GM12878 (cell line): ENCODE data around the gene CD82. TPM values are rescaled to one million over a fixed set of nuclear protein-coding genes. Genes with fewer than 3 reads are reported as not detected.

Experiments
- ATAC-seq: fragments of 200-7000 bp; cut with Tn5 transposase; 3 replicates; pipeline ENCODE4 v1.9.1; 2020; ENCODE audit warnings: mild to moderate bottlenecking, moderate library complexity
- BruUV-seq: library from RNA; stranded (reverse); fragments of 400-500 nt; replicated peaks from 2 replicates; lab custom pipeline; 2021; lab: Mats Ljungman, UMichigan
- CTCF ChIA-PET: fragments of 300-600 bp; sonication (Branson Sonifier 250); formaldehyde crosslinking; extraction: SDS; loops from one replicate; lab custom pipeline; 2021; ENCODE audit warnings: inconsistent platforms; lab: Yijun Ruan, JAX
- POLR2A ChIA-PET: fragments of 350-600 bp; formaldehyde crosslinking; extraction: SDS; loops from one replicate; lab custom pipeline; 2021; ENCODE audit warnings: inconsistent platforms; lab: Charles Lee
- RAD21 ChIA-PET: fragments of 300-600 bp; sonication (Branson Sonifier 250); formaldehyde crosslinking; loops from one replicate; lab custom pipeline; 2023; ENCODE audit warnings: antibody characterized with exemption; ENCODE audit not compliant: unreplicated experiment; lab: Charles Lee
- SMC1A ChIA-PET: fragments of 300-600 bp; sonication (Branson Sonifier 250); formaldehyde crosslinking; loops from one replicate; lab custom pipeline; 2023; ENCODE audit not compliant: unreplicated experiment, uncharacterized antibody; lab: Charles Lee
- DNase-seq: peaks from one replicate; pipeline ENCODE4 v3.0.0-alpha.2; 2011; ENCODE audit warnings: low read depth, low spot score
- FAIRE-seq: peaks from 3 replicates; lab custom pipeline; 2011; peaks lifted over from hg19 to GRCh38; lab: Jason Lieb, UNC
- H2AFZ ChIP-seq: 2 replicates; pipeline ENCODE4 v1.6.0; 2011; ENCODE audit warnings: low read depth, low read length, control low read depth; ENCODE audit not compliant: control insufficient read depth
- H3K27ac ChIP-seq: 2 replicates; pipeline ENCODE4 v1.5.1; 2011; ENCODE audit warnings: control low read depth; ENCODE audit not compliant: control insufficient read depth, insufficient read depth
- H3K27me3 ChIP-seq, 2 experiments: replicated peaks in 1 of 2; 2 replicates each; pipeline versions ENCODE4 v1.6.0 to v1.6.1; 2011; ENCODE audit warnings: low read length in 1 of 2; ENCODE audit not compliant: control insufficient read depth in 2 of 2, insufficient read depth in 2 of 2
- H3K36me3 ChIP-seq, 2 experiments: 2 replicates each; pipeline ENCODE4 v1.5.1; 2011; ENCODE audit warnings: low read length in 1 of 2; ENCODE audit not compliant: control insufficient read depth in 2 of 2, insufficient read depth in 2 of 2
- H3K4me1 ChIP-seq: 2 replicates; pipeline ENCODE4 v1.6.1; 2011; ENCODE audit warnings: mild to moderate bottlenecking, low read length, moderate library complexity, mixed read lengths; ENCODE audit not compliant: control insufficient read depth, insufficient read depth
- H3K4me2 ChIP-seq: 2 replicates; pipeline ENCODE4 v1.6.0; 2011; ENCODE audit warnings: control low read depth; ENCODE audit not compliant: control insufficient read depth, insufficient read depth
- H3K4me3 ChIP-seq: fragments of 200-600 bp; sonication (generic); 2 replicates; pipeline ENCODE4 v1.5.1; 2016
- H3K79me2 ChIP-seq: 2 replicates; pipeline ENCODE4 v1.6.0; 2011; ENCODE audit warnings: low read length; ENCODE audit not compliant: control insufficient read depth, insufficient read depth
- H3K9ac ChIP-seq: 2 replicates; pipeline ENCODE4 v1.8.0; 2011; ENCODE audit warnings: low read length, control low read depth, mixed read lengths; ENCODE audit not compliant: control insufficient read depth, insufficient read depth
- H3K9me3 ChIP-seq: replicated peaks from 3 replicates; pipeline ENCODE4 v1.5.1; 2011; ENCODE audit warnings: mild to moderate bottlenecking, low read length; ENCODE audit not compliant: control insufficient read depth, insufficient read depth
- H4K20me1 ChIP-seq: 2 replicates; pipeline ENCODE4 v1.6.0; 2011; ENCODE audit not compliant: control insufficient read depth, insufficient read depth
- IKZF1 ChIP-seq: fragments of 450-650 bp; conservative IDR thresholded peaks from 2 replicates; pipeline ENCODE4 v1.6.1; 2017; ENCODE audit warnings: antibody characterized with exemption, mild to moderate bottlenecking
- IKZF2 ChIP-seq, 2 experiments: fragments of 450-650 bp; IDR thresholded peaks; 2 replicates each; pipeline ENCODE4 v1.6.1; 2017; ENCODE audit warnings: mild to moderate bottlenecking in 2 of 2, moderate library complexity in 2 of 2
- KDM1A ChIP-seq: fragments of 200-600 bp; sonication (generic); IDR thresholded peaks from 2 replicates; pipeline ENCODE4 v1.6.1; 2016; ENCODE audit warnings: borderline replicate concordance
- POLR2AphosphoS2 ChIP-seq: IDR thresholded peaks from 2 replicates; pipeline ENCODE4 v1.6.1; 2011; ENCODE audit warnings: low read depth, mild to moderate bottlenecking, low read length, improper control_type of control experiment, moderate library complexity
- POLR2AphosphoS5 ChIP-seq: IDR thresholded peaks from 2 replicates; pipeline ENCODE4 v1.6.1; 2011; ENCODE audit warnings: mild to moderate bottlenecking, low read length, inconsistent platforms
- RAD21 ChIP-seq: IDR thresholded peaks from 2 replicates; pipeline ENCODE4 v1.6.1; 2011; ENCODE audit warnings: mild to moderate bottlenecking, low read depth, low read length, moderate library complexity; ENCODE audit not compliant: insufficient read depth
- RUNX3 ChIP-seq: IDR thresholded peaks from 2 replicates; pipeline ENCODE4 v1.6.1; 2012; ENCODE audit warnings: low read length, inconsistent platforms
- SMC3 ChIP-seq: IDR thresholded peaks from 2 replicates; pipeline ENCODE4 v1.6.1; 2011; ENCODE audit warnings: low read length, improper control_type of control experiment, borderline replicate concordance
- TARDBP ChIP-seq: IDR thresholded peaks from 2 replicates; pipeline ENCODE4 v1.6.1; 2016; ENCODE audit warnings: borderline replicate concordance
- YY1 ChIP-seq: IDR thresholded peaks from 2 replicates; pipeline ENCODE4 v1.6.1; 2011; ENCODE audit warnings: low read depth, mild to moderate bottlenecking, low read length
- WGBS: methylation state at CpG from one replicate; pipeline ENCODE4 v1.1.6; 2016; ENCODE audit warnings: low lambda C conversion rate; ENCODE audit not compliant: insufficient replicate concordance, insufficient coverage; ENCODE audit errors: missing lambda C conversion rate; 5-methylcytosine and 5-hydroxymethylcytosine counted together
- in situ Hi-C: fragments of 300-500 bp; cut with MboI; formaldehyde crosslinking; loops from 9 replicates; pipeline ENCODE4 v1.14.3; 2018; ENCODE audit warnings: mixed read lengths
- intact Hi-C: fragments of 100-400 bp; cut with micrococcal nuclease; formaldehyde crosslinking; loops from one replicate; pipeline ENCODE4 v1.14.2; 2022; ENCODE audit not compliant: unreplicated experiment
- polyA plus RNA-seq, 11 experiments: library from polyadenylated mRNA; depleted of rRNA in 4 of 11; unstranded in 6 of 11; stranded (reverse) in 5 of 11; fragments of >200 nt; fragmentation: Nextera tagmentation in 4 of 11; fragmentation: Illumina TruSeq in 1 of 11; extraction: Ambion mirVana in 4 of 11; extraction: Trizol in 1 of 11; gene quantifications; 1 replicate in 1 of 11; 2 replicates in 10 of 11; pipeline versions ENCODE4 v1.2.1 to v1.2.3, GENCODE V29; 2011 to 2016; ENCODE audit warnings: inconsistent platforms in 2 of 11, missing spikeins in 2 of 11, low read depth in 1 of 11
- total RNA-seq, 4 experiments: library from RNA; depleted of rRNA in 3 of 4; stranded (reverse); fragments of >200 nt in 3 of 4; fragmentation: Illumina TruSeq in 1 of 4; extraction: Trizol in 1 of 4; gene quantifications; 2 replicates each; pipeline versions ENCODE4 v1.2.1 to v1.2.3, GENCODE V29; 2013 to 2021
- TF ChIP-seq, protein P1 (sequence below): fragments of 450-650 bp; formaldehyde crosslinking; IDR thresholded peaks from 2 replicates; pipeline ENCODE4 v1.5.0; 2022; ENCODE audit warnings: mild to moderate bottlenecking, missing genetic modification characterization
- TF ChIP-seq, protein P2 (sequence below): fragments of 450-650 bp; IDR thresholded peaks from 2 replicates; pipeline ENCODE4 v1.6.1; 2017; ENCODE audit warnings: mild to moderate bottlenecking
- TF ChIP-seq, protein P3 (sequence below), 3 experiments: IDR thresholded peaks in 2 of 3; conservative IDR thresholded peaks in 1 of 3; 2 replicates each; pipeline ENCODE4 v1.5.1; 2011; ENCODE audit warnings: low read depth in 3 of 3, low read length in 3 of 3, mild to moderate bottlenecking in 3 of 3, control low read depth in 2 of 3, moderate library complexity in 2 of 3, inconsistent platforms in 1 of 3, mixed read lengths in 1 of 3; ENCODE audit not compliant: control insufficient read depth in 2 of 3, insufficient read depth in 1 of 3; ENCODE audit errors: extremely low read depth in 1 of 3

The CD82 gene
- total and polyA plus RNA-seq, 10 of the 15 experiments (the other 5 are each of a cell fraction or from before 2014, with no cell fraction given) = 5.2 to 180 (median 84.7) TPM

DNA sequence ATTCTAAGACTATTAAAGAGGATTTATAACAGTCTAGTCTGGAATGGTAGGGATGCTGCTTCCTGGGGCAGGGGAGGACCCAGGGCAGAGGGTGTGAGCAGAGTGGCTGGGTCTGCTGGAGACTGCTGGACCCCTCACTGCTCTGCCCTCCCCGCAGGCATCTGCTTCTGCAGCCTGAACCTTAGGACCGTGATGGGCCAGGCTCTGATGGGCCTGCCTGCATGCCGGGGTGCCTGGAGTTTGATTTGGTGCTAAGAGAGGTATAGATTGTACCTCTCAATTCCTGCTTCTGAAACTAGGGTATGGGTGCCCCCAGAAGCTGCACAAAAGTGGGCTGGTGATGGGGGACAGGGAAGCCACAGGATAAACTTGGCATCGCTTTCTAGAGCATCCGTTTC lies 54.9 kb downstream of the CD82 start (continued):
- TF ChIP-seq, protein P1, sequence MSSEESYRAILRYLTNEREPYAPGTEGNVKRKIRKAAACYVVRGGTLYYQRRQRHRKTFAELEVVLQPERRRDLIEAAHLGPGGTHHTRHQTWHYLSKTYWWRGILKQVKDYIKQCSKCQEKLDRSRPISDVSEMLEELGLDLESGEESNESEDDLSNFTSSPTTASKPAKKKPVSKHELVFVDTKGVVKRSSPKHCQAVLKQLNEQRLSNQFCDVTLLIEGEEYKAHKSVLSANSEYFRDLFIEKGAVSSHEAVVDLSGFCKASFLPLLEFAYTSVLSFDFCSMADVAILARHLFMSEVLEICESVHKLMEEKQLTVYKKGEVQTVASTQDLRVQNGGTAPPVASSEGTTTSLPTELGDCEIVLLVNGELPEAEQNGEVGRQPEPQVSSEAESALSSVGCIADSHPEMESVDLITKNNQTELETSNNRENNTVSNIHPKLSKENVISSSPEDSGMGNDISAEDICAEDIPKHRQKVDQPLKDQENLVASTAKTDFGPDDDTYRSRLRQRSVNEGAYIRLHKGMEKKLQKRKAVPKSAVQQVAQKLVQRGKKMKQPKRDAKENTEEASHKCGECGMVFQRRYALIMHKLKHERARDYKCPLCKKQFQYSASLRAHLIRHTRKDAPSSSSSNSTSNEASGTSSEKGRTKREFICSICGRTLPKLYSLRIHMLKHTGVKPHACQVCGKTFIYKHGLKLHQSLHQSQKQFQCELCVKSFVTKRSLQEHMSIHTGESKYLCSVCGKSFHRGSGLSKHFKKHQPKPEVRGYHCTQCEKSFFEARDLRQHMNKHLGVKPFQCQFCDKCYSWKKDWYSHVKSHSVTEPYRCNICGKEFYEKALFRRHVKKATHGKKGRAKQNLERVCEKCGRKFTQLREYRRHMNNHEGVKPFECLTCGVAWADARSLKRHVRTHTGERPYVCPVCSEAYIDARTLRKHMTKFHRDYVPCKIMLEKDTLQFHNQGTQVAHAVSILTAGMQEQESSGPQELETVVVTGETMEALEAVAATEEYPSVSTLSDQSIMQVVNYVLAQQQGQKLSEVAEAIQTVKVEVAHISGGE (CRISPR knock-in tag) = no peak
- TF ChIP-seq POLR2AphosphoS2 = no peak

DNA sequence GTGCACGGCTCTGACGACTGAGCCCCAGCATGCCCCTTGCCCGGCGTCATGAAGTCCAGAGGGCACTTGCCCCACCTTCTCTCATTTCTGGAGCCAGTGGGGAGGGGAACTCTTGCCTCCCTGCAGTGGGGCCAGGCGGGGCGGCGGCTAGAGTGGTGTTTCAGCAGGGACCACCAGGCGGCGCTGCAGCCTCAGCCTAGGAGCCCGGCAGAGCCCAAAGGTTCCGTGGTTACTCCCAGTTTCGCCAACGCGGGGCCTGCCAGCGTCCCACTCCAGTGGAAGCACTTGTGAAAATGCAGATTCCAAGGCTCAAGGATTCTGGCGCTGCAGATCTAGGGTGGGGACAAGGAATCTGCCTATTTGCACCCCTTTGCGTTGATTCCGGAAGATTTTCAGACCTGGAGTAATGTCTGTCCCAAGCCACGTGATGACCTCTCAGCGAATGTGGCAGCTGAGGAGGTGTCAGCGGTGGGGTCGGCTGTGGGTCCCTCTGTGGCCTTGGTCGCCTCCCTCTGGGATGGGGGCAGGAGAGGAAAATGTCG lies 55.7 kb downstream of the CD82 start:
- ChIA-PET RAD21 (interaction anchor here (1.0 to 6.6 kb wide), 4 partner anchors 9 to 155 kb away, joined by 3 to 190 read pairs (median 4); no protein-coding TSS in a partner anchor), CTCF (interaction anchor here (0.5 to 5.6 kb wide), 11 partner anchors 10 to 290 kb away, joined by 3 to 60 read pairs (median 7); no protein-coding TSS in a partner anchor), POLR2A (interaction anchor here (0.7 to 1.2 kb wide), 2 partner anchors 23 to 52 kb away, joined by 3 to 4 read pairs; no protein-coding TSS in a partner anchor), SMC1A (interaction anchor here (0.8 to 2.7 kb wide), 6 partner anchors 10 to 66 kb away, joined by 3 to 13 read pairs (median 4); partner anchors contain the start of gene CD82)
- in situ Hi-C loops (loop anchor here (10.0 kb wide), 1 partner anchor 336 kb away; no protein-coding TSS in a partner anchor), intact Hi-C loops (loop anchor here (1.0 to 10.0 kb wide), 5 partner anchors 156 to 526 kb away; partner anchors contain the start of gene EXT2)
- FAIRE-seq (no peak), DNase-seq (no peak), ATAC-seq (peak; percentile 66)
- 70% methylated on average over 24 of the region's 24 CpGs for WGBS
- Histone ChIP-seq H3K79me2 (no peaks in the 10 kb centered on the region), H4K20me1 (no peaks in the 10 kb centered on the region), H3K27me3 (no peaks in the 10 kb centered on the region), H3K9ac (no peak overlapping the region), H2AFZ (no peak overlapping the region), H3K4me1 (no peaks in the 10 kb centered on the region), H3K4me2 (no peak overlapping the region), H3K27ac (no peak overlapping the region), H3K4me3 (no peak overlapping the region), H3K36me3 (peaks cover 10 to 23% of the 10 kb centered on the region in 2 experiments), H3K9me3 (no peaks in the 10 kb centered on the region; the same call in 2 of the 3 replicates)
- no TSS peak for BruUV-seq
- TF ChIP-seq IKZF2 (IDR thresholded peaks at IDR 0.05) = 0 out of 4 replicates have a peak, but pooled peaks of 1 of the 2 experiments have one; percentile 42
- TF ChIP-seq RUNX3 = peak; percentile 52
- peak; percentile 71 for TF ChIP-seq RAD21
- peak; percentile 62 for TF ChIP-seq IKZF1
- peak; percentile 69 for TF ChIP-seq SMC3
- TF ChIP-seq, protein P2, sequence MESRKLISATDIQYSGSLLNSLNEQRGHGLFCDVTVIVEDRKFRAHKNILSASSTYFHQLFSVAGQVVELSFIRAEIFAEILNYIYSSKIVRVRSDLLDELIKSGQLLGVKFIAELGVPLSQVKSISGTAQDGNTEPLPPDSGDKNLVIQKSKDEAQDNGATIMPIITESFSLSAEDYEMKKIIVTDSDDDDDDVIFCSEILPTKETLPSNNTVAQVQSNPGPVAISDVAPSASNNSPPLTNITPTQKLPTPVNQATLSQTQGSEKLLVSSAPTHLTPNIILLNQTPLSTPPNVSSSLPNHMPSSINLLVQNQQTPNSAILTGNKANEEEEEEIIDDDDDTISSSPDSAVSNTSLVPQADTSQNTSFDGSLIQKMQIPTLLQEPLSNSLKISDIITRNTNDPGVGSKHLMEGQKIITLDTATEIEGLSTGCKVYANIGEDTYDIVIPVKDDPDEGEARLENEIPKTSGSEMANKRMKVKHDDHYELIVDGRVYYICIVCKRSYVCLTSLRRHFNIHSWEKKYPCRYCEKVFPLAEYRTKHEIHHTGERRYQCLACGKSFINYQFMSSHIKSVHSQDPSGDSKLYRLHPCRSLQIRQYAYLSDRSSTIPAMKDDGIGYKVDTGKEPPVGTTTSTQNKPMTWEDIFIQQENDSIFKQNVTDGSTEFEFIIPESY = peak; percentile 100
- no peak for TF ChIP-seq KDM1A
- TF ChIP-seq POLR2AphosphoS5 = peak; percentile 59
- TF ChIP-seq, protein P3, sequence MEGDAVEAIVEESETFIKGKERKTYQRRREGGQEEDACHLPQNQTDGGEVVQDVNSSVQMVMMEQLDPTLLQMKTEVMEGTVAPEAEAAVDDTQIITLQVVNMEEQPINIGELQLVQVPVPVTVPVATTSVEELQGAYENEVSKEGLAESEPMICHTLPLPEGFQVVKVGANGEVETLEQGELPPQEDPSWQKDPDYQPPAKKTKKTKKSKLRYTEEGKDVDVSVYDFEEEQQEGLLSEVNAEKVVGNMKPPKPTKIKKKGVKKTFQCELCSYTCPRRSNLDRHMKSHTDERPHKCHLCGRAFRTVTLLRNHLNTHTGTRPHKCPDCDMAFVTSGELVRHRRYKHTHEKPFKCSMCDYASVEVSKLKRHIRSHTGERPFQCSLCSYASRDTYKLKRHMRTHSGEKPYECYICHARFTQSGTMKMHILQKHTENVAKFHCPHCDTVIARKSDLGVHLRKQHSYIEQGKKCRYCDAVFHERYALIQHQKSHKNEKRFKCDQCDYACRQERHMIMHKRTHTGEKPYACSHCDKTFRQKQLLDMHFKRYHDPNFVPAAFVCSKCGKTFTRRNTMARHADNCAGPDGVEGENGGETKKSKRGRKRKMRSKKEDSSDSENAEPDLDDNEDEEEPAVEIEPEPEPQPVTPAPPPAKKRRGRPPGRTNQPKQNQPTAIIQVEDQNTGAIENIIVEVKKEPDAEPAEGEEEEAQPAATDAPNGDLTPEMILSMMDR (IDR thresholded peaks at IDR 0.05 in 2 of 3, conservative IDR thresholded peaks at IDR 0.05 in 1 of 3; ENCODE audit: control insufficient read depth in 2 of 3, extremely low read depth in 1 of 3, insufficient read depth in 1 of 3, low read depth in 3 of 3, low read length in 3 of 3) = peak; percentile 84 to 90 (median 87)
- TF ChIP-seq YY1 = peak; percentile 57; the same call in 1 of the 2 replicates
- no peak for TF ChIP-seq TARDBP
